ENCODE results near the gene GAL.

DNA sequence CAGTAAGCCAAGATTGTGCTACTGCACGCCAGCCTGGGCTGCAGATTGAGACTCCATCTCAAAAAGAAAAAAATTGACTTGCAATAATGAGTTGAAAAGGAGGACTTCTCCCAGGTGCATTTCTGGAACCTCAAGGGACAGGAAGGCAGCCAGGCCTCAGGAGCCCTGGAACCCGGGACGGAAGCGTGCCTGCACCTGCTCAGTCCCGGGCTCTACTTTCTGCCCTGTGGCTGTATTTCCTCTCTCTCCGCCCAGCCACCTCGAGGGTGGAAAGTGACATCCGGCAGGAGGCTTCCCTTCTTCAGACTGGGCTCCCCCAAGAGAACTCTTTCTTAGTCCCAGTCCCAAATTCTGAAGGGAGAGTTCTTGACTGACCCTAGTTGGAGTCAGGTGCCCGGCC lies 20.2 kb upstream of the GAL start:
- TF ChIP-seq GATA3 (IDR thresholded peaks at IDR 0.05; ENCODE audit: low read depth, low read length) (no peak), GATA2 (IDR thresholded peaks at IDR 0.05; ENCODE audit: low read depth, low read length) (no peak)

Data from SH-SY5Y (cell line).